ENCODE measurements around the gene KAZN.
A peak's percentile ranks its signal among the peaks of the same experiment; 100 is the strongest.

The KAZN gene

GRCh38 chr1:15103211-15103610, 504.7 kb downstream of the KAZN start:
- no peak for DNase-seq

- DNase-seq, result no peak
Observed at GRCh38 chr1:15103906-15104305, 505.4 kb downstream of the KAZN start.

GRCh38 chr1:15104768-15105167, 506.3 kb downstream of the KAZN start:
- DNase-seq, result no peak

- no peak for DNase-seq
Observed at GRCh38 chr1:15106608-15107007, 508.1 kb downstream of the KAZN start.

- DNase-seq, result no peak
Observed at GRCh38 chr1:15107058-15107687, 508.7 kb downstream of the KAZN start.

- no peak for DNase-seq
Observed at GRCh38 chr1:15107911-15108310, 509.4 kb downstream of the KAZN start.

- DNase-seq, result no peak
Observed at GRCh38 chr1:15110128-15110866, 511.8 kb downstream of the KAZN start.

- DNase-seq, result no peak
Observed at GRCh38 chr1:15110867-15111230, 512.4 kb downstream of the KAZN start.

GRCh38 chr1:15113146-15113545, 514.7 kb downstream of the KAZN start:
- no peak for DNase-seq

GRCh38 chr1:15114884-15115283, 516.4 kb downstream of the KAZN start:
- DNase-seq, result no peak

- DNase-seq, result no peak
Observed at GRCh38 chr1:15115542-15116330, 517.3 kb downstream of the KAZN start.

GRCh38 chr1:15116966-15117365, 518.5 kb downstream of the KAZN start:
- DNase-seq, result no peak

GRCh38 chr1:15117671-15118325, 519.3 kb downstream of the KAZN start:
- no peak for DNase-seq

GRCh38 chr1:15118579-15118978, 520.1 kb downstream of the KAZN start:
- DNase-seq, result no peak

- DNase-seq, result peak; percentile 27
Observed at GRCh38 chr1:15120251-15120945, 521.9 kb downstream of the KAZN start.

- no peak for DNase-seq
Observed at GRCh38 chr1:15122331-15122730, 523.8 kb downstream of the KAZN start.

GRCh38 chr1:15123270-15123669, 524.8 kb downstream of the KAZN start:
- DNase-seq, result no peak

GRCh38 chr1:15123925-15124324, 525.4 kb downstream of the KAZN start:
- DNase-seq, result no peak

- no peak for DNase-seq
Observed at GRCh38 chr1:15124362-15125100, 526.0 kb downstream of the KAZN start.

GRCh38 chr1:15125101-15125745, 526.7 kb downstream of the KAZN start:
- no peak for DNase-seq

GRCh38 chr1:15128077-15128476, 529.6 kb downstream of the KAZN start:
- no peak for DNase-seq

Measured in DMS 273 treated with DMSO at 0.1 percent for 48 hours (cell line).